NCI-H460 (cell line): ENCODE measurements around the gene INTS14. TPM values are rescaled to one million over a fixed set of nuclear protein-coding genes. Genes with fewer than 3 reads are reported as not detected.
A peak's percentile ranks its signal among the peaks of the same experiment; 100 is the strongest.
"Not testable (repeated sequence)": the region's sequence is repeated elsewhere in the genome, so short reads cannot be mapped to it uniquely, and the experiment has no call there.

Experiments used
- DNase-seq: peaks from one replicate; pipeline ENCODE4 v3.0.0-alpha.2; 2016; ENCODE audit warnings: low read depth; ENCODE audit errors: extremely low read depth
- total RNA-seq: library from RNA; depleted of rRNA; stranded (reverse); fragments of >200 nt; shearing (Covaris generic); gene quantifications from 2 replicates; pipeline ENCODE4 v1.2.3, GENCODE V29; 2014

INTS14 gene
- total RNA-seq, 1 experiment from 2014 or later: 60.3 TPM

GRCh38 chr15:65632780-65633375 lies 21.9 kb upstream of the INTS14 start:
- no peak for DNase-seq

- no peak for DNase-seq
Observed at GRCh38 chr15:65631503-65631902, 20.6 kb upstream of the INTS14 start.

GRCh38 chr15:65630760-65631159 lies 19.8 kb upstream of the INTS14 start:
- DNase-seq: no peak

GRCh38 chr15:65629548-65629947 lies 18.6 kb upstream of the INTS14 start:
- no peak for DNase-seq

GRCh38 chr15:65626856-65627255 lies 15.9 kb upstream of the INTS14 start:
- no peak for DNase-seq

GRCh38 chr15:65623103-65623502 lies 12.2 kb upstream of the INTS14 start:
- no peak for DNase-seq

GRCh38 chr15:65621638-65622037 lies 10.7 kb upstream of the INTS14 start, which contains the start of gene SLC24A1:
Gene SLC24A1 (plus strand): TSS chr15:65621938. CDS start chr15:65624081, 2,143 bp downstream.
- DNase-seq: no peak

GRCh38 chr15:65620833-65621232 lies 9.9 kb upstream of the INTS14 start:
- DNase-seq: no peak

- no peak for DNase-seq
Observed at GRCh38 chr15:65619626-65620290, 8.8 kb upstream of the INTS14 start.

GRCh38 chr15:65618560-65619109 lies 7.7 kb upstream of the INTS14 start:
- DNase-seq: no peak

- DNase-seq: not testable (repeated sequence)
Observed at GRCh38 chr15:65615887-65616286, 5.0 kb upstream of the INTS14 start.

GRCh38 chr15:65612949-65613744 lies 2.2 kb upstream of the INTS14 start:
- no peak for DNase-seq

GRCh38 chr15:65612616-65612946 lies 1.6 kb upstream of the INTS14 start:
- no peak for DNase-seq

- DNase-seq: no peak
Observed at GRCh38 chr15:65611888-65612615, 1.1 kb upstream of the INTS14 start.

- DNase-seq: no peak
Observed at GRCh38 chr15:65603559-65603958, 7.4 kb downstream of the INTS14 start.

- no peak for DNase-seq
Observed at GRCh38 chr15:65603134-65603533, 7.8 kb downstream of the INTS14 start.

GRCh38 chr15:65599677-65600076 lies 11.3 kb downstream of the INTS14 start:
- DNase-seq: no peak

GRCh38 chr15:65598468-65598867 lies 12.5 kb downstream of the INTS14 start:
- DNase-seq: no peak

- DNase-seq: peak; percentile 11
Observed at GRCh38 chr15:65595960-65596359, 15.0 kb downstream of the INTS14 start.

GRCh38 chr15:65587094-65587493 lies 23.8 kb downstream of the INTS14 start:
- no peak for DNase-seq

GRCh38 chr15:65584241-65584640 lies 26.7 kb downstream of the INTS14 start:
- no peak for DNase-seq
